ENCODE data around the gene CD82. TPM values are rescaled to one million over a fixed set of nuclear protein-coding genes. Genes with fewer than 3 reads are reported as not detected.
"Not testable (repeated sequence)": the region's sequence is repeated elsewhere in the genome, so short reads cannot be mapped to it uniquely, and the experiment has no call there.

Gene CD82
- total RNA-seq, 1 experiment from 2014 or later = 30.7 TPM

DNA sequence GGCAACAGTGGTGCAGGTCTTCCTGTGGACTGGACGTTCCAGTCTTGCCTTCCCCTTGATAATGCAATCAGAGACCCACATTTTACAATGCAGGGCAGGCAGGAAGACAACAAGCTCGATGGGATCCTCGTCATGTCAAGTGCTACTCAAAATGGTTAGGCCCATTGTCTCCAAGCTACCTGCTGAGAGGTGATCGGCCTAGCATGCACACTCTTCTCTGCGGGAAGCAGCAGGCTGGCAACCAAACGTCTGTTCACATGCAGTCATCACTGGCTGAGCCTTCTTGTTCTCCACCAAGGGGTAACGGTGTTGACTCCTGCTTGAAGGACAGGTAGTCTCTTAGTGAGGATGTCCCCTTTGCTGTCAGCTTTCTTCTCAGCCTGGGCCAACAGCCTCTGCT is 25.5 kb upstream of the CD82 start:
- no peaks in the 10 kb centered on the region for H3K4me1 ChIP-seq (replicated peaks; ENCODE audit: insufficient read depth)
- no peaks in the 10 kb centered on the region for H3K79me2 ChIP-seq (ENCODE audit: low read depth)
- no peak overlapping the region for H2AFZ ChIP-seq
- ChIA-PET POLR2A (ENCODE audit: unreplicated experiment) (no interaction called here), CTCF (no interaction called here)
- no peaks in the 10 kb centered on the region for H3K9me3 ChIP-seq (ENCODE audit: insufficient read depth, low read depth)
- no peaks in the 10 kb centered on the region for H3F3A ChIP-seq (ENCODE audit: insufficient read depth, low read depth)
- no peaks in the 10 kb centered on the region for H3K9me2 ChIP-seq (ENCODE audit: insufficient read depth)
- H4K20me1 ChIP-seq (ENCODE audit: insufficient read depth) = no peaks in the 10 kb centered on the region
- H3K4me3 ChIP-seq = no peak overlapping the region
- TF ChIP-seq, protein P1, sequence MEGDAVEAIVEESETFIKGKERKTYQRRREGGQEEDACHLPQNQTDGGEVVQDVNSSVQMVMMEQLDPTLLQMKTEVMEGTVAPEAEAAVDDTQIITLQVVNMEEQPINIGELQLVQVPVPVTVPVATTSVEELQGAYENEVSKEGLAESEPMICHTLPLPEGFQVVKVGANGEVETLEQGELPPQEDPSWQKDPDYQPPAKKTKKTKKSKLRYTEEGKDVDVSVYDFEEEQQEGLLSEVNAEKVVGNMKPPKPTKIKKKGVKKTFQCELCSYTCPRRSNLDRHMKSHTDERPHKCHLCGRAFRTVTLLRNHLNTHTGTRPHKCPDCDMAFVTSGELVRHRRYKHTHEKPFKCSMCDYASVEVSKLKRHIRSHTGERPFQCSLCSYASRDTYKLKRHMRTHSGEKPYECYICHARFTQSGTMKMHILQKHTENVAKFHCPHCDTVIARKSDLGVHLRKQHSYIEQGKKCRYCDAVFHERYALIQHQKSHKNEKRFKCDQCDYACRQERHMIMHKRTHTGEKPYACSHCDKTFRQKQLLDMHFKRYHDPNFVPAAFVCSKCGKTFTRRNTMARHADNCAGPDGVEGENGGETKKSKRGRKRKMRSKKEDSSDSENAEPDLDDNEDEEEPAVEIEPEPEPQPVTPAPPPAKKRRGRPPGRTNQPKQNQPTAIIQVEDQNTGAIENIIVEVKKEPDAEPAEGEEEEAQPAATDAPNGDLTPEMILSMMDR (conservative IDR thresholded peaks at IDR 0.05) = no peak
- TF ChIP-seq EZH2 (IDR thresholded peaks at IDR 0.05; ENCODE audit: low read depth) = no peak
- BruUV-seq (replicated peaks) = no TSS peak
- no peaks in the 10 kb centered on the region for H3K36me3 ChIP-seq (ENCODE audit: low read depth)
- H3K27me3 ChIP-seq (ENCODE audit: insufficient read depth, low read depth) = no peaks in the 10 kb centered on the region
- no peak for DNase-seq
- intact Hi-C loops (cut with micrococcal nuclease; ENCODE audit: unreplicated experiment) = loop anchor here (5.0 to 10.0 kb wide), 2 partner anchors 428 to 635 kb away; no protein-coding TSS in a partner anchor
- no peak overlapping the region for H3K4me2 ChIP-seq
- no peak overlapping the region for H3K27ac ChIP-seq

DNA sequence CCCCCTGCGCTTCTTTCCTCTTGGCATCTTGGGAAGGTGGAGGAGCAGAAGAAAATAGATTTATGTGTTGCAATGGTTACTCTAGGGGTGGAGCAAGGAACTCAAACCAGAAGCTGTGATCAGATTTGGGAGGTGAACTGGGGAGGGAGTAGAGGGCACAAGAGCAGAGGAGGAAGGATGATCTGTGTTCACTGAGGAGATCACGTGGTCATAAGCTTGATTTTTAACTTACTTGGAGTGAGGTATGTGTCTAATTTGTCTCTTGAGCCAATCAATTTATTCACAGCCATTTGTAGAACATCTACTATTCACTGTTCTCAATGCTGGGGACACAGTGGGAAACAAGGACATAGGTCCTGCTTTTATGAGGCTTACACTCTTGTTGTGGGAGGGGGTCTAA is 24.8 kb upstream of the CD82 start:
- POLR2A ChIA-PET (ENCODE audit: unreplicated experiment) = no interaction called here

DNA sequence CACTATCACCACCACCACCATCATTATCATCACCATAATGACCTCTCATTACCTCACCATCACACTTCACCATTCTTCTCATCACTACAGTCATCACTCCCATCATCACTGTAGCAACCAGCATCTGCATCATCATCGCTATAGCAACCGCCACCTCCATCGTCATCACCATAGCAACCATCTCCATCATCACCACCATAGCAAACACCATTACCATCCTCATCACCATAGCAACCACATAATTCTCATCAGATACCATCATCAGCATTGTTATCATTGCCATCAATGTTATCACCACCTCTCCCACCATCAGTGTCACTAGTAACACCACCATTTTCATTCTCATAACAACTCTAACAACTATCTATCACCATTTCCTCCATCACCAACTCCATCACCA is 23.1 kb upstream of the CD82 start:
- H3K9me2 ChIP-seq (ENCODE audit: insufficient read depth) = no peaks in the 10 kb centered on the region
- H2AFZ ChIP-seq = no peak overlapping the region
- TF ChIP-seq, protein P1 (conservative IDR thresholded peaks at IDR 0.05) = no peak
- no peak for TF ChIP-seq EZH2 (IDR thresholded peaks at IDR 0.05; ENCODE audit: low read depth)
- H3K4me2 ChIP-seq = no peak overlapping the region
- no peaks in the 10 kb centered on the region for H3K79me2 ChIP-seq (ENCODE audit: low read depth)
- H3F3A ChIP-seq (ENCODE audit: insufficient read depth, low read depth) = no peaks in the 10 kb centered on the region
- POLR2A ChIA-PET (ENCODE audit: unreplicated experiment) = no interaction called here
- DNase-seq = no peak
- H3K27ac ChIP-seq = no peak overlapping the region
- no peaks in the 10 kb centered on the region for H3K4me1 ChIP-seq (replicated peaks; ENCODE audit: insufficient read depth)
- no peak overlapping the region for H3K4me3 ChIP-seq
- peaks cover 13% of the 10 kb centered on the region; the same call in 1 of the 2 replicates for H3K27me3 ChIP-seq (ENCODE audit: insufficient read depth, low read depth)
- no peaks in the 10 kb centered on the region for H3K36me3 ChIP-seq (ENCODE audit: low read depth)
- no TSS peak for BruUV-seq (replicated peaks)
- H4K20me1 ChIP-seq (ENCODE audit: insufficient read depth) = no peaks in the 10 kb centered on the region
- H3K9me3 ChIP-seq (ENCODE audit: insufficient read depth, low read depth) = no peaks in the 10 kb centered on the region
- intact Hi-C loops (cut with micrococcal nuclease; ENCODE audit: unreplicated experiment) = no loop called here
- CTCF ChIA-PET = no interaction called here

More for the DNA sequence above, 24.8 kb upstream of the CD82 start:
- Histone ChIP-seq H3K4me3 (no peak overlapping the region), H3K4me2 (no peak overlapping the region), H3K27ac (no peak overlapping the region), H3K4me1 (replicated peaks; ENCODE audit: insufficient read depth) (no peaks in the 10 kb centered on the region), H3F3A (ENCODE audit: insufficient read depth, low read depth) (no peaks in the 10 kb centered on the region), H2AFZ (no peak overlapping the region), H4K20me1 (ENCODE audit: insufficient read depth) (no peaks in the 10 kb centered on the region), H3K27me3 (ENCODE audit: insufficient read depth, low read depth) (peaks cover 6% of the 10 kb centered on the region; the same call in 1 of the 2 replicates), H3K9me2 (ENCODE audit: insufficient read depth) (no peaks in the 10 kb centered on the region), H3K79me2 (ENCODE audit: low read depth) (no peaks in the 10 kb centered on the region), H3K9me3 (ENCODE audit: insufficient read depth, low read depth) (no peaks in the 10 kb centered on the region), H3K36me3 (ENCODE audit: low read depth) (no peaks in the 10 kb centered on the region)
- DNase-seq = no peak
- CTCF ChIA-PET = no interaction called here
- TF ChIP-seq, protein P1 (conservative IDR thresholded peaks at IDR 0.05) = no peak
- no peak for TF ChIP-seq EZH2 (IDR thresholded peaks at IDR 0.05; ENCODE audit: low read depth)
- no TSS peak for BruUV-seq (replicated peaks)
- intact Hi-C loops (cut with micrococcal nuclease; ENCODE audit: unreplicated experiment) = no loop called here

DNA sequence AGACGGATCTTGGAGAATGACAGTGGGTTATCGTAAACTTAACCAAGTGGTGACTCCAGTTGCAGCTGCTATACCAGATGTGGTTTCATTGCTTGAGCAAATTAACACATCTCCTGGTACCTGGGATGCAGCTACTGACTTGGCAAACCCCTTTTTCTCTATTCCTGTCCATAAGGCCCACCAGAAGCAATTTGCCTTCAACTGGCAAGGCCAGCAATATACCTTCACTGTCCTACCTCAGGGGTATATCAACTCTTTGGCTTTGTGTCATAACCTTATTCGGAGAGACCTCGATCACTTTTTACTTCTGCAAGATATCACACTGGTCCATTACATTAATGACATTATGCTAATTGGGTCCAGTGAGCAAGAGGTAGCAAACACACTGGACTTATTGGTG is 18.5 kb upstream of the CD82 start:
- H3K27me3 ChIP-seq (ENCODE audit: insufficient read depth, low read depth) = peaks cover 13% of the 10 kb centered on the region; the same call in 1 of the 2 replicates
- H3K4me1 ChIP-seq (replicated peaks; ENCODE audit: insufficient read depth); H3K4me2 ChIP-seq; H3F3A ChIP-seq (ENCODE audit: insufficient read depth, low read depth); H3K4me3 ChIP-seq; BruUV-seq (replicated peaks); CTCF ChIA-PET; H3K36me3 ChIP-seq (ENCODE audit: low read depth); DNase-seq; POLR2A ChIA-PET (ENCODE audit: unreplicated experiment); H3K79me2 ChIP-seq (ENCODE audit: low read depth); H3K27ac ChIP-seq; H2AFZ ChIP-seq; H3K9me2 ChIP-seq (ENCODE audit: insufficient read depth); intact Hi-C loops (cut with micrococcal nuclease; ENCODE audit: unreplicated experiment); H3K9me3 ChIP-seq (ENCODE audit: insufficient read depth, low read depth); H4K20me1 ChIP-seq (ENCODE audit: insufficient read depth): not testable (repeated sequence)

DNA sequence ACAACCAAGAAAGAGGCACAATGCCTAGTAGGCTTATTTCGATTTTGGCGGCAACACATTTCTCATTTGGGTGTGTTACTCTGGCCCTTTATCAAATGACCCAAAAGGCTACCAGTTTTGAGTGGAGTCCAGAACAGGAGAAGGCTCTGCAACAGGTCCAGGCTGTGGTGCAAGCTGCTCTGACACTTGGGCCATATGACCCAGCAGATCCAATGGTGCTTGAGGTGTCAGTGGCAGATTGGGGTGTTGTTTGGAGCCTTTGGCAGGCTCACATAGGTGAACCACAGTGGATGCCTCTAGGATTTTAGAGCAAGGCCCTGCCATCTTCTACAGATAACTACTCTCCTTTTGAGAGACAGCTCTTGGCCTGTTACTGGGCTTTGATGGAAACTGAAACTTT is 17.9 kb upstream of the CD82 start:
- CTCF ChIA-PET; BruUV-seq (replicated peaks); H3K9me2 ChIP-seq (ENCODE audit: insufficient read depth); H3K79me2 ChIP-seq (ENCODE audit: low read depth); H3F3A ChIP-seq (ENCODE audit: insufficient read depth, low read depth); DNase-seq; POLR2A ChIA-PET (ENCODE audit: unreplicated experiment); H4K20me1 ChIP-seq (ENCODE audit: insufficient read depth); H3K4me1 ChIP-seq (replicated peaks; ENCODE audit: insufficient read depth); intact Hi-C loops (cut with micrococcal nuclease; ENCODE audit: unreplicated experiment); H3K4me3 ChIP-seq; H3K27ac ChIP-seq; H3K4me2 ChIP-seq; H3K9me3 ChIP-seq (ENCODE audit: insufficient read depth, low read depth); H2AFZ ChIP-seq; H3K36me3 ChIP-seq (ENCODE audit: low read depth): not testable (repeated sequence)
- H3K27me3 ChIP-seq (ENCODE audit: insufficient read depth, low read depth) = peaks cover 13% of the 10 kb centered on the region; the same call in 1 of the 2 replicates
